OCI-LY7 (cell line): Measurements from ENCODE around the gene NCS1.

Source experiments
- CTCF ChIP-seq: fragments of 200-600 bp; sonication (generic); conservative IDR thresholded peaks from 2 replicates; pipeline ENCODE4 v1.5.1; 2014; ENCODE audit warnings: mild to moderate bottlenecking, antibody characterized with exemption, low read length, moderate library complexity, mixed read lengths
- EZH2phosphoT487 ChIP-seq: fragments of 200-600 bp; sonication (generic); IDR thresholded peaks from 2 replicates; pipeline ENCODE4 v1.6.1; 2018; ENCODE audit warnings: low read depth, borderline replicate concordance, mild to moderate bottlenecking, mixed run types, antibody characterized with exemption, low read length, moderate library complexity, mixed read lengths

DNA sequence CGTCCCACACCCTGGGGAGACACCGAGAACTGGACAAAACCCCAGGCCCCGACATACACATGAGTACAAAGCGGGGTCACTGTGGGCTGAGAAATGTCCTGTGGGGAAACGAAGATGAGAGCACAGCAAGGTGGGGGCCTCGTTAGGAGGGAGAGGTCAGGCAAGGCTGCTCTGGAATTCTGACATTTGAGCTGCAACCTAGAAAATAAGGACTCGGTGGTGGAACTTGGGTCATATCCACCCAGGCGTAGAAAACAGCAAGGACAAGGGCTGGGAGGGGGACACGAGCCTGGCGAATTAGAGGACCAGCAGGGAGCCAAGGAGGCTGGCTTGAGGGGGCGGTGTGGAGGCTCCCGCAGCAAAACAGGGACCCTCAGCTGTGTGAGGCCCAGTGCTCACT lies 32.8 kb downstream of the NCS1 start:
- TF ChIP-seq CTCF (no peak), EZH2phosphoT487 (no peak)
